GM19193 (cell line): ENCODE data around the gene EREG.

ENCODE experiments used
- POLR2A ChIP-seq: IDR thresholded peaks from 4 replicates; pipeline ENCODE4 v1.6.1; 2011; ENCODE audit not compliant: insufficient read depth, insufficient read length; ENCODE audit errors: extremely low read depth

The EREG gene

GRCh38 chr4:74400395-74400794 is 35.5 kb downstream of the EREG start:
- TF ChIP-seq POLR2A: no peak

GRCh38 chr4:74402692-74403456 is 37.9 kb downstream of the EREG start:
- no peak for TF ChIP-seq POLR2A

GRCh38 chr4:74407891-74408290 is 42.9 kb downstream of the EREG start:
- TF ChIP-seq POLR2A: no peak

- TF ChIP-seq POLR2A: no peak
Measured at GRCh38 chr4:74408639-74409038, 43.7 kb downstream of the EREG start.

GRCh38 chr4:74410272-74410671 is 45.3 kb downstream of the EREG start:
- TF ChIP-seq POLR2A: no peak

GRCh38 chr4:74412225-74412624 is 47.3 kb downstream of the EREG start:
- TF ChIP-seq POLR2A: no peak

- TF ChIP-seq POLR2A: no peak
Measured at GRCh38 chr4:74413265-74413664, 48.3 kb downstream of the EREG start.

- TF ChIP-seq POLR2A: no peak
Measured at GRCh38 chr4:74414149-74414809, 49.3 kb downstream of the EREG start.

GRCh38 chr4:74415602-74416300 is 50.8 kb downstream of the EREG start:
- TF ChIP-seq POLR2A: no peak

- TF ChIP-seq POLR2A: no peak
Measured at GRCh38 chr4:74418063-74418670, 53.2 kb downstream of the EREG start.

- no peak for TF ChIP-seq POLR2A
Measured at GRCh38 chr4:74420863-74421262, 55.9 kb downstream of the EREG start.

GRCh38 chr4:74423104-74423503 is 58.2 kb downstream of the EREG start:
- no peak for TF ChIP-seq POLR2A

- TF ChIP-seq POLR2A: no peak
Measured at GRCh38 chr4:74424111-74424510, 59.2 kb downstream of the EREG start.

GRCh38 chr4:74426101-74426500 is 61.2 kb downstream of the EREG start:
- no peak for TF ChIP-seq POLR2A

- TF ChIP-seq POLR2A: no peak
Measured at GRCh38 chr4:74428276-74428675, 63.3 kb downstream of the EREG start.
